Loucy (cell line): ENCODE measurements around the gene TAF3.

Source experiments
- EZH2phosphoT487 ChIP-seq: fragments of 200-600 bp; IDR thresholded peaks from 2 replicates; pipeline ENCODE4 v1.6.1; 2018; ENCODE audit warnings: antibody characterized with exemption, mild to moderate bottlenecking, moderate library complexity, borderline replicate concordance
- TF ChIP-seq, protein P1 (sequence below): fragments of 200-600 bp; sonication (generic); conservative IDR thresholded peaks from 2 replicates; pipeline ENCODE4 v1.5.1; 2014; ENCODE audit warnings: mild to moderate bottlenecking, antibody characterized with exemption, low read length

DNA sequence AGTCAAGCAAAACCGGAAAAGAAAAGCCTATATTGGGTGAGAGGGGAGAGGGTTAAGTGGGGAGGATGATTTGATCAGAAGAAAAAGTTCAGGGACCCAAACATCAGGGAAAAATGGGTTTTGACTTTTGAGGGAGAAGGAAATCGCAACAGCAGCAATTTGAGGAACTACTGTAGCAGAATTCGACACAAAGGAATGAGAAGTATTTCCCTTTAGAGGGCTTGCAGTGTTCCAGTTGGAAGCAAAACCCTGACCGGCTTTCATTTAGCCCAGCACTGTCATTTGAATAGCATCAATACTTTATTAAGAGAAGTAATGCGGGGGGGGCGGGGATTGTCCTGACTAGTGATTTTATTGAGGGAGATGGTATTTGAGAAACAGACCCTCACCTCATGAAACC is 199.0 kb downstream of the TAF3 start:
- TF ChIP-seq, protein P1, sequence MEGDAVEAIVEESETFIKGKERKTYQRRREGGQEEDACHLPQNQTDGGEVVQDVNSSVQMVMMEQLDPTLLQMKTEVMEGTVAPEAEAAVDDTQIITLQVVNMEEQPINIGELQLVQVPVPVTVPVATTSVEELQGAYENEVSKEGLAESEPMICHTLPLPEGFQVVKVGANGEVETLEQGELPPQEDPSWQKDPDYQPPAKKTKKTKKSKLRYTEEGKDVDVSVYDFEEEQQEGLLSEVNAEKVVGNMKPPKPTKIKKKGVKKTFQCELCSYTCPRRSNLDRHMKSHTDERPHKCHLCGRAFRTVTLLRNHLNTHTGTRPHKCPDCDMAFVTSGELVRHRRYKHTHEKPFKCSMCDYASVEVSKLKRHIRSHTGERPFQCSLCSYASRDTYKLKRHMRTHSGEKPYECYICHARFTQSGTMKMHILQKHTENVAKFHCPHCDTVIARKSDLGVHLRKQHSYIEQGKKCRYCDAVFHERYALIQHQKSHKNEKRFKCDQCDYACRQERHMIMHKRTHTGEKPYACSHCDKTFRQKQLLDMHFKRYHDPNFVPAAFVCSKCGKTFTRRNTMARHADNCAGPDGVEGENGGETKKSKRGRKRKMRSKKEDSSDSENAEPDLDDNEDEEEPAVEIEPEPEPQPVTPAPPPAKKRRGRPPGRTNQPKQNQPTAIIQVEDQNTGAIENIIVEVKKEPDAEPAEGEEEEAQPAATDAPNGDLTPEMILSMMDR: no peak
- no peak for TF ChIP-seq EZH2phosphoT487
